Measurements from ENCODE around the gene PNMA5.

Gene PNMA5

DNA sequence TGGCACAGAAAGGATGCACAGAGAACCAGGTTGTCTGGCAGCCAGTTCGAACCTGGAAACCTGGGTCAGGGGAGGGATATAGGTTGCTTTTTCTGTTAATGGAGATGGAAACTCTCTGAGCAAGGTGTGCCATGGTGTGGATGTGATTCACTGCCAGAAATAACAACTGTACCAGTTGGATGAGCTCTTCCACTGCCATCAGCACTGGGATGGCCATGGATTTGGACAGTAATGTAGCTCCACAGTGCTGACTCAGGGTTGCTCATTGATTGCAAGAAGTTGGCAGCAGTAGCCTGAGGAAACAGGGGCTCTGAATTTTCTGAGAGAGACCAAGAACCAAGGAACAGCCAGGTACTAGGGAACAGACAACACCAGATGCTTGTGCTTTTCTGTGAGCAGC lies 33.8 kb downstream of the PNMA5 start:
- no peak for DNase-seq
- H3K27me3 ChIP-seq: no peaks in the 10 kb centered on the region
- intact Hi-C loops (cut with DNase I; ENCODE audit: low total_unique reads): no loop called here
- H3K36me3 ChIP-seq: peaks cover 0 to 17% (median 0%) of the 10 kb centered on the region in 3 donors
- no peak overlapping the region for H3K27ac ChIP-seq
- peaks cover 0 to 2% (median 0%) of the 10 kb centered on the region in 4 donors for H3K4me1 ChIP-seq
- H3K9me3 ChIP-seq: no peaks in the 10 kb centered on the region
- H3K4me3 ChIP-seq: no peak overlapping the region
- TF ChIP-seq, protein P1, sequence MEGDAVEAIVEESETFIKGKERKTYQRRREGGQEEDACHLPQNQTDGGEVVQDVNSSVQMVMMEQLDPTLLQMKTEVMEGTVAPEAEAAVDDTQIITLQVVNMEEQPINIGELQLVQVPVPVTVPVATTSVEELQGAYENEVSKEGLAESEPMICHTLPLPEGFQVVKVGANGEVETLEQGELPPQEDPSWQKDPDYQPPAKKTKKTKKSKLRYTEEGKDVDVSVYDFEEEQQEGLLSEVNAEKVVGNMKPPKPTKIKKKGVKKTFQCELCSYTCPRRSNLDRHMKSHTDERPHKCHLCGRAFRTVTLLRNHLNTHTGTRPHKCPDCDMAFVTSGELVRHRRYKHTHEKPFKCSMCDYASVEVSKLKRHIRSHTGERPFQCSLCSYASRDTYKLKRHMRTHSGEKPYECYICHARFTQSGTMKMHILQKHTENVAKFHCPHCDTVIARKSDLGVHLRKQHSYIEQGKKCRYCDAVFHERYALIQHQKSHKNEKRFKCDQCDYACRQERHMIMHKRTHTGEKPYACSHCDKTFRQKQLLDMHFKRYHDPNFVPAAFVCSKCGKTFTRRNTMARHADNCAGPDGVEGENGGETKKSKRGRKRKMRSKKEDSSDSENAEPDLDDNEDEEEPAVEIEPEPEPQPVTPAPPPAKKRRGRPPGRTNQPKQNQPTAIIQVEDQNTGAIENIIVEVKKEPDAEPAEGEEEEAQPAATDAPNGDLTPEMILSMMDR (IDR thresholded peaks at IDR 0.05): no peak

DNA sequence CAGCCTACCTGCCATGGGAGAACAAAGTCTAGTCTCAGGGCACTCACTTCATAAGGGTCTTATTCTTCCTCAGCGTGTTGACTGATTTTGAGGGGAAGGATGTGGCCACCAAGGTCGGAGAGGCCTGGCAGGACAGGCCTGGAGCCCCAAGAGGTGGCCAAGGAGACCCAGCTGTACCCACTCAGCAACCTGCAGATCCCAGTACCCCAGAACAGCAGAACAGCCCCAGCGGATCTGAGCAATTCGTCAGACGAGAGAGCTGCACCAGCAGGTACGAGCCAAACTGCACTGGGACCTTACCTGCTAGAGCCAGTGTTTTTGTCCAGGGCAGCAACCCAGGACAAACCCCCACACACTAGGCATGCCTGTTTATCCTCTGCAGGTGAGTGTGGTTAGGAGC lies 34.3 kb downstream of the PNMA5 start:
- no peak for DNase-seq
- peaks cover 0 to 14% (median 0%) of the 10 kb centered on the region in 3 donors for H3K36me3 ChIP-seq
- intact Hi-C loops (cut with DNase I; ENCODE audit: low total_unique reads): loop anchor here (10.0 kb wide), 1 partner anchor 995 kb away; no protein-coding TSS in a partner anchor

DNA sequence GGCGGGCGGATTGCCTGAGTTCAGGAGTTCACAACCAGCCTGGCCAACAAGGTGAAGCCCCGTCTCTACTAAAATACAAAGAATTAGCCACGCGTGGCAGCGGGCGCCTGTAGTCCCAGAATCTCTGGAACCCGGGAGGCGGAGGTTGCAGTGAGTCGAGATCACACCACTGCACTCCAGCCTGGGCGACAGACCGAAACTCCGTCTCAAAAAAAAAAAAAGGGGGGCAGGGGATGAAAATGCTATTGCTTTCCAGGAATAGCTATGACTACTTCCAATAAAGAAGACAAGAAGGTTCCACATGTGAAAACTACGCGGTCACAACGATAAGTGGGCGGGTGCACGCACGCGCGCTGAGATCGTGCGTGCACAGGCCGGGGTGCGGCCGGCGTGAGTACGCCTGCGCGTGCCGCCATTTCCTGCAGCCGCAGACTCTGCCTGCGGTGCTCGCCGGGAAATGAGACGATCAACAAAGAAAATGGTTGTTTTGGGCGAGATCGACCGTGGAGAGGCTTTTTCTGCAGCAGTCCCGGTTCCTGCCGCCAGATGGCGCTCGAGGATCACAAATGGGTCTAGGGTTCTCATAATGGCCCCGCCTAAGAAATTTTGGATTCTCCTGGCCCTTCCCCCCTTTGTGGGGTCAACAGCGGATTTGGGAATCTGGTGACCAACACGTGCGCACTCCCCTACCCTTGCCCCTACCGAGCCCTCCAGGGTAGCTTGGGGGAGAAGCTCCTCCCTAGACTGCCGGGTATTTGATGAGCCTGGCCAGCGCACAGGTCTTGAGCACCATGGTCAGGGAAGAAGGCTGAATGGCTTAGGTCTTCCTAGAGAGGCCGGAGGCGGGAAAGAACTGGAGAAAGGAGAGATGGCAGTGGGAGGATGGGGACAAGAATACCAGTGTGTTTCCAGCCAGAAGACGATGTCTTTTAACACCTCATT lies 35.1 kb downstream of the PNMA5 start:
- H3K9me3 ChIP-seq: no peaks in the 10 kb centered on the region
- peaks cover 0 to 2% (median 0%) of the 10 kb centered on the region in 4 donors for H3K4me1 ChIP-seq
- TF ChIP-seq, protein P1 (IDR thresholded peaks at IDR 0.05): peak; percentile 66 to 87
- no peaks in the 10 kb centered on the region for H3K27me3 ChIP-seq
- intact Hi-C loops (cut with DNase I; ENCODE audit: low total_unique reads): loop anchor here (10.0 kb wide), 1 partner anchor 996 kb away; no protein-coding TSS in a partner anchor
- peaks cover 0 to 5% (median 0%) of the 10 kb centered on the region in 3 donors for H3K36me3 ChIP-seq
- H3K27ac ChIP-seq: peak overlapping the region; percentile 44 to 70
- peak; percentile 81 to 92 for DNase-seq
- peak overlapping the region; percentile 34 for H3K4me3 ChIP-seq

More for the DNA sequence above, 34.3 kb downstream of the PNMA5 start:
- TF ChIP-seq, protein P1 (IDR thresholded peaks at IDR 0.05): no peak
- no peak overlapping the region for H3K4me3 ChIP-seq
- no peaks in the 10 kb centered on the region for H3K27me3 ChIP-seq
- H3K27ac ChIP-seq: no peak overlapping the region
- H3K9me3 ChIP-seq: no peaks in the 10 kb centered on the region
- H3K4me1 ChIP-seq: peaks cover 0 to 2% (median 0%) of the 10 kb centered on the region in 4 donors

DNA sequence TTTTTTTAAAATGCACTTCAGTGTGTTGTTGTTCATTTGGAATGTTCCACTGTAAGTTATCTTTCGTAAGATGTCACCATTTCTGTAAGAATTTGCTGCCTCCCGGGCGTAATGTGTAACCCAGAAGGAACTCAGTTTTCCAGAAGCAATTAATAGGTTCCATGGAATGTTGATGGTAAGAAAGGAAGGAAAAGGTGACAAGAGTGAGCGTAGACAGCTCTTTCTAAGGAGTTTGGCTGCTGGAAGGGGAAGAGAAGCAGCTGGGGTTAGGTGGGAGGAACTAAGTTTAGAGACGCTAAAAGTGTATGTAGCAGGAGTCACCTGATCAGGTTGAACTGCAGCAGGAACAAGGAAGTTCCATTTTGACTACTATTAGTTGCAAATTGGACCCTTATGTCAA lies 35.9 kb downstream of the PNMA5 start:
- TF ChIP-seq, protein P1 (IDR thresholded peaks at IDR 0.05): no peak
- Histone ChIP-seq H3K4me1 (peaks cover 0 to 2% (median 0%) of the 10 kb centered on the region in 4 donors), H3K27me3 (no peaks in the 10 kb centered on the region), H3K4me3 (peak overlapping the region in 1 of 2 donors; percentile 34), H3K27ac (peak overlapping the region; percentile 44 to 70), H3K36me3 (no peaks in the 10 kb centered on the region), H3K9me3 (no peaks in the 10 kb centered on the region)
- no peak for DNase-seq
- intact Hi-C loops (cut with DNase I; ENCODE audit: low total_unique reads): loop anchor here (10.0 kb wide), 1 partner anchor 997 kb away; no protein-coding TSS in a partner anchor

DNA sequence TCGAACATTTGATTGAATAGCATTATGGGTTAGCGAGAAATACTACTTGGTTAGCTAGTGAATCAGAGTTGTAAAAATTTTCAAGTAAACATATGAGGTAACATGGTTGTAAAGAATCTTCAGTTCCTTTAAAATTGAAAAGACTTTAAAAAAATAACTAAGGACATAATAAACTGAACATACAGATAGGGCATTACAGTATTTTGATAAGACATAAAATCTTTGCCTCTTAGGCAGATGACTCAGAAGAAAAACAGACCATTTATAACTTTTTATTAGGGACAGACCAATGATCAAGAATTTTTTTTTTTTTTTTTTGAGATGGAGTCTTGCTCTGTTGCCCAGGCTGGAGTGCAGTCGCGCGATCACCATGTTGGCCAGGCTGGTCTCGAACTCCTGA lies 43.1 kb downstream of the PNMA5 start:
- Histone ChIP-seq H3K9me3 (no peaks in the 10 kb centered on the region), H3K36me3 (peaks cover 0 to 10% (median 0%) of the 10 kb centered on the region in 3 donors), H3K4me3 (no peak overlapping the region), H3K27ac (no peak overlapping the region), H3K27me3 (no peaks in the 10 kb centered on the region), H3K4me1 (no peaks in the 10 kb centered on the region)
- DNase-seq: no peak
- TF ChIP-seq, protein P1 (IDR thresholded peaks at IDR 0.05): no peak
- intact Hi-C loops (cut with DNase I; ENCODE audit: low total_unique reads): loop anchor here (10.0 kb wide), 1 partner anchor 1004 kb away; no protein-coding TSS in a partner anchor

Data from tibial artery (tissue), 4 donors.